HG03442 (cell line): ENCODE measurements around the gene HSPA1A.

Experiments used
- ATAC-seq: cut with Tn5 transposase; IDR thresholded peaks from one replicate; pipeline ENCODE4 v1.9.1; 2021; ENCODE audit warnings: mild to moderate bottlenecking, moderate library complexity; ENCODE audit not compliant: unreplicated experiment

The HSPA1A gene

GRCh38 chr6:31815025-31815838, at the start of gene HSPA1A, which contains the start of gene HSPA1L:
TSS of gene HSPA1A (plus strand) at chr6:31815543. CDS start at chr6:31815757, 214 bp downstream.
TSS of gene HSPA1L (minus strand) at chr6:31815283. CDS start at chr6:31811972, 3,311 bp downstream.
- ATAC-seq, result peak; percentile 33

DNA sequence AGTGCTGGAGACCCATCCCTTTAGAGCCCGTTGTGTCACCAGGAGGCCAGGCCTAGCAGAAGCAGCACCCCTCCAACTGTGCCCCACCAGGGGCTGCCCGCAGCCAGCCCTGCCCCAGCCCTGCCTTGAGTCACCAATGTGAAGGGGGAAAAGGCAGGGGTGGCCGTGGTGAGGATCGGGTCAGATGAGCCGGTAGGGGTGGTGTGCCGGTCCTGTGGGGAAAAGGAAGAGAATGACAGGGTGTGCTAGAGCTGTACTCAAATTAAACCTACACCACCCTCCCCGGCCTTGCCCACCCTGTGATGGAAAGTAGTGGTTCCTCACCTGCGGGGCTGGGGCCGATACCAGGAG, 49.8 kb upstream of the HSPA1A start:
- ATAC-seq, result no peak

GRCh38 chr6:31765910-31766794, 49.2 kb upstream of the HSPA1A start:
- no peak for ATAC-seq

- no peak for ATAC-seq
Measured at GRCh38 chr6:31767096-31767645, 48.2 kb upstream of the HSPA1A start.

DNA sequence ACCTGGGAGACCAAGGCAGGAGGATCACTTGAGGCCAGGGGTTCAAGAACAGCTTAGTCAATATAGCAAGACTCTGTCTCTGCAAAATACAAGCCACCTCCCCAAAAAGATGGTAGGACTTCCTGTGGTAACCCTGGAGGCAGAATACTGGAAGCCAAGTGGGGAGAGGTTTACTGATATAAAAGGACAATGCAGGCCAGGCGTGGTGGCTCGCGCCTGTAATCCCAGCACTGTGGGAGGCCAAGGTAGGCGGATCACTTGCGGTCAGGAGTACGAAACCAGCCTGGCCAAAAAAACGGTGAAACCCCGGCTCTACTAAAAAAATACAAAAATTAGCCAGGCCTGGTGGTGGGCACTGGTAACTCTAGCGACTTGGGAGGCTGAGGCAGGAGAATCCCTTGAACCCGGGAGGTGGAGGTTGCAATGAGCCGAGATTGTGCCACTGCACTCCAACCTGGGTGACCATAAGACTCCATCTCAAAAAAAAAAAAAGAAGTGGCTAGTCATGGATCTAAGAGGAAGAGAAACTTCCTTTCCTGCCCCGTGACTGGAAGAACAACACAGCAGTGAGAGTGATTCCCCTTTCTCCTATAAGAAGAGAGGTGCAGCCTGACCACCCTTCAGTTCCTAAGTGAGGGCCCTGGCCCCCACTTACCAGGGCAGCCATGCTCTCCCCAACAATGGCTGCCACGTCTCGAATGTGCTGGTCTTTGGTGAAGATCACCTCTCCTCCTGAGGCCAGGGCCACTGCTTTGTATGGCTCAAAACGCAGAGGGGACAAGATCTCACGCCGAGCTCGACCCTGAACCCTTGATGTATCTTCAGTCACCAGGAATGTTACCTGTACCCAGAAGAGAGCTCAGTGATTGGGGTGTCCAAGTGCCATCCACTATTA, 46.7 kb upstream of the HSPA1A start:
- no peak for ATAC-seq

DNA sequence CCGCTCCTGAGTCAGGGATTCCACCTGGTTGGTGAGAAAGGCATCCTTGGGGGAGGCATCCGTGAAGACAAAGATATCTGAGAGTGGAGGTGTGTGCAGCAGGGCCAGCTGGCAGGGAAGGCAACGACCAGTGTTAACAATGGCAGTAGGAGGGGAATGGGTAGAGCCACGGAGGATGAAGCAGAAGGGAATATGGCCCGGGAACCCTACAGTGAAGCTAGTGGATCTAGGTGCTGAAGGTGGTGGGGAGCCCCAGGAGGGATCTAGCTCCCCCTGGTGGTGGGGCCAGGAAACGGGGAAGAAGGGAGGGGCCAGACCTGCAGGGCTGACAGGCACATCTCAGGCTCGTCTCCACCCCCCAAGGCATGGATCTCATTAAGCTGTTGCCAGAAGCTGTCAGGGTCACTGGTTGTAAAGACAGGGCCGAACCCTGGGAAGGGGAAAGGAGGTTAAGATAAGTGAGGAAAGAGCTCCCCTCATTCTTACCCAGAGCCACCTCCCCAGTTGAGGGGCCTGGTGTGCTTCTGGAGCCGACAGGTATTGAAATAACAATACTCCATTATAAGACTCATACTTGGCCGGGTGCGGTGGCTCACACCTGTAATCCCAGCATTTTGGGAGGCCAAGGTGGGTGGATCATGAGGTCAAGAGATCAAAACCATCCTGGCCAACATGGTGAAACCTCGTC, 45.5 kb upstream of the HSPA1A start:
- ATAC-seq, result no peak

DNA sequence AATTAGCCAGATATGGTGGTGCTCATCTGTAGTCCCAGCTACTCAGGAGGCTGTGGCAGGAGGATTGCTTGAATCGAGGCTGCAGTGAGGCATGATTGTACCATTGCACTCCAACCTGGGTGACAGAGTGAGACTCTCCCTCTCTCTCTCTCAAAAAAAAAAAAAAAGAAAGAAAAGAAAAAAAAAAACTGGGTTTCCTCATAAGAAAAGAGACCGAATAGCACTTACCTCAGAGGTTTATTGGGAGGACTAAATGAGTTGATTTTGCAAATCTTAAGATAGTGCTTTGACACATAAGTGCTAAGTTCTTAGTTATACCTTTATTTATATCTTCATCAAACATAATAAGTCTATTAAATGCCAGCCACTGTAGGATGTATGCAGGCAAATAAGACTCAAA, 44.5 kb upstream of the HSPA1A start:
- ATAC-seq, result no peak

- no peak for ATAC-seq
Measured at GRCh38 chr6:31771992-31772358, 43.4 kb upstream of the HSPA1A start.

DNA sequence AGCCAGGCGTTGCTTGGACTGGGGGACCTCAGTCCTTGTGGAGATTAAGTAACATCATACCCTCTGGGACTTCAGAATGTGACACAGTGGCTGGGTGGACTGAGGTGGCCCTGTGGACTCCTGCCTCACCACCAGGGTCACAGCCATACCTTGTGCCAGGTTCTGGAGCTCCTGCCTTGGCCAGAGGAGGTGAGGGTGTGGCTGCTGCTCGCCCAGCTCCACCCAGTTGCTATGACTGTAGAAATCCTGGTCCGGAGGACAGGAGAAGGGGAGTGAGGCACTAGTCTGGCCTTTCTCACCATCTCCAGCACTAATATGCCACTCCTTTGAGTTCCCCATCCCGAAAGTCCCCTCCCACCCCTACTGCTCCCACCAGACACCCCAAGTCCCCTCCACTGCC, 40.2 kb upstream of the HSPA1A start:
- no peak for ATAC-seq

DNA sequence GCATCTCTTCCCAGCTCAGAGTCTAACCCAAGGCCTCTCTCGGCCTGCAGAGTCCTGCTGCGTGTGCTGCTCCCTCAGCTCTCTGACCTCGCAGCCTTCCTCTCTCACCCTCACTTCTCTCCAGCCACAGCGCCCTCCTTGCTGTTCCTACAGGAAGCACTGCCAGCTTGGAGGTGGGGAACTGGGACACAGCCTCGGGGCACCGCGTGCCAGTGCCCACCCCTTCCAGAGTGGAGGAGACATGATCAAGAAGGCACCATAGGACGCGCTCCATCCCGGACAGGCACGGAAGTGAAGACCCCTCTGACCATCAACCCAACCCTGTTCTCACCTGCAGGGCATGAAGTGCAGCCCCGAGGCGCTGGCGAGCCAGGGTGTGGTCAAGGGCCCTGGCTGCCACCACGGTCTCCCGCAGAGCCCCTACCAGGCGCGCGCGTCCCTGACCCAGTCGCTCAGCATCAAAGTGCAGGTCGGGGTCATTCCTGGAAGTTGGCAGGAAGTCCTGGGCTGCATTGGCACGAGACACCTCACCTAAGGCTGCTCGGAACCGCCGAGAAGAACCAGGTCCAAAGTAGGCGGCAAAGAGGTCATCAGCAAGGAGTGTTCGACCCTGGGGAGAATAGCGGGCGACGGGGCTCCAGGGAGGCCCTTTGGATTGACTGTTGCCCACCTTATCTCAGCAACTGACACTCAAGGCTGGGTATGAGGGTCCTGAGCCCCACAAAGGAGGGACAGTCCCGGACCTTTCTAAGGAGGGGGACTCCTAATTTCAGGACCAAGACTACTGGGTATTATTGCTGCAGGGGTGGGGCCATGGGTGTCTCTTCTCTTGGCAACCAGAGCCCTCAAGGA, 39.5 kb upstream of the HSPA1A start:
- ATAC-seq, result no peak

DNA sequence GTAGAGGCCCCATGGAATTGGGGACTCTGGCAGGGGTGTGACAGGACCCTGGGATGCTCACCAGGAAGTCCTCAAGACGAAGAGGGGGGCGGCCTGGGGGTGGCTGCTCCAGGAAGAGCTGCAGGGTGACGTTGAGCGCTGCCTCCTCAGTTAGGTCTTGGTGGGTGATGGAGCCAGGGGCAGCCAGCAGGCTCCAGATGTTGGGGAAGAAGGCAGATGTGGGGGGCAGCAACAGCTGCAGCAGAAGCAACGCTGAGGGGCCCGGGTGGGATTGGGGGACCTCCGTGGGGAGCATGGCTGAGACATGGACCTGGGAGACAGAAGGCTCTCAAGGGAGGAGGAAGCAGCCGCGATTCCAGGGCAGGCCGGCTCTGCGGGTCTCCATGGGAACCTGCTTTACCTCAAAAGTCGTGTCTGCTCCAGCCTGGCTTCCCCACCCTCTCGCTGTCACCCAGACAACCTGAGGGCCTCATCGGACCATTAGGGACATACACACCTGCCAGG, 38.8 kb upstream of the HSPA1A start:
- no peak for ATAC-seq

- ATAC-seq, result peak; percentile 74
Measured at GRCh38 chr6:31776989-31777666, 38.2 kb upstream of the HSPA1A start, which contains the start of gene VWA7. TSS of gene VWA7 (minus strand) at chr6:31777328. CDS start at chr6:31776779, 549 bp downstream.

- ATAC-seq, result no peak
Measured at GRCh38 chr6:31777667-31778050, 37.7 kb upstream of the HSPA1A start.

DNA sequence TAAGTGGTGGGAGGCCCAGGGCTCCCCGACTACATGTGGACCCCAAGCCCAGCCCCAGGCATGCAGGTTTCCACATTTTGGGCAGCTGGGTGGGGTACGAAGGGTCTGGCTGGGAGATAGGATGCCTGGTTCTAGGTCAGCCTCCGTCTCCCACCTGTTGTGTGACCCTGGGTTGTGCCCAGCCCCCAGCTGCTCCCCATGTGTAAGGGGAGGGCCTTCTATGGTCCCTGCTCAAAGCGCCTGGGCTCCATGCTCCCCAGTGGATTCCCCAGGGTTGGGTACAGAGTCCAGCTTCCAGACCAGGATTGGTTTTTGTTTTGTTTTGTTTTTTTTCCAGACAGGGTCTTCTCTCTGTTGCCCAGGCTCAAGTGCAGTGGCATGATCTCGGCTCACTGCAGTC, 37.1 kb upstream of the HSPA1A start:
- ATAC-seq, result no peak

DNA sequence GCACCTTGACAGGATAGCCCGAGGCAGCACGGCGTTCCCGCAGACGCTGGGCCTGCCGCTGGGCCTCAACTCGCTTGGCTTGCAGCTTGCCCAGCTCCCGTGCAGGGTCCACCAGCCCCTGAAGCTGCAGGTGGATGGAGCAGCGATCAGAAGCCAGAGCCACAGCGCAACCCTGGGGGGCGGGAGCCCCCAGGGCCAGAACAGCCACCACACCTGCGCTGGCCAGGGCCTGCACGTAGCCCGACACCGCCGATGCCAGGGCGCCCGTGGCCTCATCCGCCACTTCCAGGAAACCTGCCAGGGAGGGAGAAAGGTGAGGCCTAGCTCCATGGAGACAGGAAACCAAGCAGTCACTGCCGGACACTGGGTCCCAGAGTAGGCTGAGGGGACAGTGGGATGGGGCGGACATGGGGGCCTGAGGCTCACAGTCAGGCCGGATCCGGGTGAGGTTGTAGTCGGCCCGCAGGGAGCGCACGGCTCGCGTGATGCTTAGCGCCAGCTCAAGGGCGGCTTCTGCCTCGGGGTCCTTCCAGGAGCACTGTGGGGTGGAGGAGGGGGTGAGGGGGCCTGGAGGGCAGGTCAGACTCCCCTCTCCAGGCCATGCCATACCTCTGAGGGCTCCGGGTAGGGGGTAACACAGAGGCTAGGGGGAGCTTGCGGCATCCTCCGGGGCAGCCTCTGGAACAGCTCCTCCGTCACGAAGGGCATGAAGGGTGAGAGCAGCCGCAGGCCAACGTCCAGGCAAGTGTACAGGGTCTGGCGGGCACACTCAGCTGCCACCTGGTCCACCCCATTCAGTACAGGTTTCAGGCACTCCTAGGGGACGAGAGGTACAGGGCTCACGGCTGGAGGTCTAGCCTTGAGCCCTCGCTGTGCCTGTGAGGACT, 36.1 kb upstream of the HSPA1A start:
- ATAC-seq, result no peak

DNA sequence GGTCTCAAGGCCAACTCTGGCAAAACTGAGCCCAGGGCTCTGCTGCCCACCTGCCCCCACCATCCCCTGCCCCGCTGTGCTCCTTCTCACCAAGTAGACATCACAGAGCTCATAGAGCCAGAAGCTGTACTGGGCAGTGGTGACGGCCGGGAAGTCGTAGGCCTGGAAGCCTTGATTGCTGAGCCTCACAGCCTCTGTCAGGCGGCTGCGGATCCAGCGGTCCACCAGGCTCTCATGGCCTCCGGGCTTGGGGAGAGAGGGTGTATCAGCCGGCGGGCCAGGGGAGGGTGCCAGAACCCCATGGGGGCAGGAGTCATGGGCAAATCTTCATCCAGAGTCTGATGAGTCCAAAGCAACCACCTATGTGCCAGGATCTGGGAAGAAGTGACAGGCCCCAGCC, 35.4 kb upstream of the HSPA1A start:
- ATAC-seq, result no peak

- ATAC-seq, result no peak
Measured at GRCh38 chr6:31780507-31781243, 34.7 kb upstream of the HSPA1A start.
